GM23338 (cell line): ENCODE data around the gene RNF130. TPM values are rescaled to one million over a fixed set of nuclear protein-coding genes. Genes with fewer than 3 reads are reported as not detected.

ENCODE experiments used
- ATAC-seq: fragments of 200-7000 bp; cut with Tn5 transposase; 3 replicates; pipeline ENCODE4 v1.9.1; 2020
- DNase-seq: peaks from one replicate; pipeline ENCODE4 v3.0.0-alpha.2; 2015; ENCODE audit warnings: low spot score
- H2AFZ ChIP-seq: fragments of 200-600 bp; sonication (generic); 2 replicates; pipeline ENCODE4 v1.8.0; 2016; ENCODE audit warnings: antibody characterized with exemption, mild to moderate bottlenecking, moderate library complexity
- H3F3A ChIP-seq: fragments of 200-600 bp; sonication (generic); replicated peaks from 2 replicates; pipeline ENCODE4 v1.8.0; 2017; ENCODE audit warnings: antibody characterized with exemption, mixed run types, low read depth
- H3K27ac ChIP-seq: fragments of 200-600 bp; sonication (generic); 2 replicates; pipeline ENCODE4 v1.6.1; 2016; ENCODE audit warnings: low read depth
- H3K27me3 ChIP-seq: fragments of 200-600 bp; sonication (generic); 2 replicates; pipeline ENCODE4 v1.8.0; 2016; ENCODE audit warnings: mild to moderate bottlenecking, mixed run types, moderate library complexity; ENCODE audit not compliant: insufficient read depth
- H3K36me3 ChIP-seq: fragments of 200-600 bp; sonication (generic); 2 replicates; pipeline ENCODE4 v1.8.0; 2016; ENCODE audit warnings: mild to moderate bottlenecking; ENCODE audit not compliant: insufficient read depth
- H3K4me1 ChIP-seq: fragments of 200-600 bp; sonication (generic); 2 replicates; pipeline ENCODE4 v1.8.0; 2016; ENCODE audit warnings: mild to moderate bottlenecking, moderate library complexity; ENCODE audit not compliant: insufficient read depth
- H3K4me2 ChIP-seq: fragments of 200-600 bp; sonication (generic); 2 replicates; pipeline ENCODE4 v1.7.1; 2017; ENCODE audit warnings: mixed run types
- H3K4me3 ChIP-seq: fragments of 200-600 bp; sonication (generic); 2 replicates; pipeline ENCODE4 v1.6.1; 2016; ENCODE audit warnings: mixed run types
- H3K79me2 ChIP-seq: fragments of 200-600 bp; sonication (generic); replicated peaks from 2 replicates; pipeline ENCODE4 v1.8.0; 2017; ENCODE audit warnings: mild to moderate bottlenecking; ENCODE audit not compliant: insufficient read depth
- H3K9me2 ChIP-seq: fragments of 200-600 bp; sonication (generic); 2 replicates; pipeline ENCODE4 v1.8.0; 2017; ENCODE audit not compliant: insufficient read depth
- H4K20me1 ChIP-seq: fragments of 200-600 bp; sonication (generic); replicated peaks from 2 replicates; pipeline ENCODE4 v1.8.0; 2017; ENCODE audit warnings: mild to moderate bottlenecking; ENCODE audit not compliant: insufficient read depth
- H3K27ac Mint-ChIP-seq: 2 replicates; pipeline ENCODE4 v1.8.0; 2020; ENCODE audit warnings: inconsistent platforms, mild to moderate bottlenecking, moderate library complexity, mixed read lengths
- H3K27me3 Mint-ChIP-seq: 3 replicates; pipeline ENCODE4 v1.8.0; 2022; ENCODE audit warnings: low read depth, mild to moderate bottlenecking, moderate library complexity, mixed read lengths, inconsistent platforms; ENCODE audit not compliant: insufficient read depth, poor library complexity
- H3K36me3 Mint-ChIP-seq: 3 replicates; pipeline ENCODE4 v1.8.0; 2021; ENCODE audit warnings: low read depth, mild to moderate bottlenecking, inconsistent platforms, moderate library complexity, mixed read lengths
- H3K4me1 Mint-ChIP-seq: 3 replicates; pipeline ENCODE4 v1.8.0; 2020; ENCODE audit warnings: mild to moderate bottlenecking, inconsistent platforms, mixed read lengths
- H3K4me3 Mint-ChIP-seq: 3 replicates; pipeline ENCODE4 v1.8.0; 2021; ENCODE audit warnings: moderate library complexity, mild to moderate bottlenecking, inconsistent platforms, mixed read lengths
- H3K9me3 Mint-ChIP-seq: 3 replicates; pipeline ENCODE4 v1.8.0; 2020; ENCODE audit warnings: moderate library complexity, mild to moderate bottlenecking, inconsistent platforms, mixed read lengths
- CREB1 ChIP-seq: fragments of 250-450 bp; sonication (Bioruptor Pico); IDR thresholded peaks from 2 replicates; pipeline ENCODE4 v1.5.0; 2020; ENCODE audit warnings: low read depth, mild to moderate bottlenecking, moderate library complexity
- EZH2 ChIP-seq: fragments of 200-600 bp; sonication (generic); IDR thresholded peaks from one replicate; pipeline ENCODE4 v1.8.0; 2017; ENCODE audit warnings: antibody characterized with exemption, mild to moderate bottlenecking, low read depth; ENCODE audit not compliant: unreplicated experiment
- EZH2phosphoT487 ChIP-seq: fragments of 200-600 bp; sonication (generic); IDR thresholded peaks from one replicate; pipeline ENCODE4 v1.8.1; 2018; ENCODE audit warnings: antibody characterized with exemption; ENCODE audit not compliant: unreplicated experiment
- JUNB ChIP-seq: IDR thresholded peaks from one replicate; pipeline ENCODE4 v1.6.1; 2016; ENCODE audit warnings: antibody characterized with exemption; ENCODE audit not compliant: unreplicated experiment
- NANOG ChIP-seq: IDR thresholded peaks from 2 replicates; pipeline ENCODE4 v1.6.1; 2016; ENCODE audit warnings: antibody characterized with exemption, borderline replicate concordance
- POLR2AphosphoS5 ChIP-seq: IDR thresholded peaks from 2 replicates; pipeline ENCODE4 v1.6.1; 2016; ENCODE audit warnings: antibody characterized with exemption, low read depth
- STAT1 ChIP-seq: IDR thresholded peaks from one replicate; pipeline ENCODE4 v1.6.1; 2016; ENCODE audit warnings: antibody characterized with exemption; ENCODE audit not compliant: unreplicated experiment
- ZNF114 ChIP-seq: fragments of 250-450 bp; sonication (Bioruptor Pico); IDR thresholded peaks from 2 replicates; pipeline ENCODE4 v1.5.0; 2020; ENCODE audit warnings: mild to moderate bottlenecking, moderate library complexity
- ZNF331 ChIP-seq: fragments of 250-450 bp; sonication (Bioruptor Pico); IDR thresholded peaks from 2 replicates; pipeline ENCODE4 v1.5.0; 2020; ENCODE audit warnings: low read depth, mild to moderate bottlenecking, moderate library complexity
- polyA plus RNA-seq: library from polyadenylated mRNA; unstranded; fragments of >200 nt; fragmentation: Nextera tagmentation; extraction: Ambion mirVana; gene quantifications from 2 replicates; pipeline ENCODE4 v1.2.1, GENCODE V29; 2016
- total RNA-seq: library from RNA; depleted of rRNA; stranded (reverse); fragments of >200 nt; shearing (Covaris generic); gene quantifications from 2 replicates; pipeline ENCODE4 v1.2.3, GENCODE V29; 2014
- TF ChIP-seq, protein P1 (sequence below): IDR thresholded peaks from one replicate; pipeline ENCODE4 v1.6.1; 2018; ENCODE audit warnings: antibody characterized with exemption; ENCODE audit not compliant: unreplicated experiment
- TF ChIP-seq, protein P2 (sequence below): IDR thresholded peaks from 2 replicates; pipeline ENCODE4 v1.6.1; 2016; ENCODE audit warnings: antibody characterized with exemption
- TF ChIP-seq, protein P3 (sequence below): fragments of 250-450 bp; sonication (Bioruptor Pico); IDR thresholded peaks from 2 replicates; pipeline ENCODE4 v1.5.0; 2020; ENCODE audit warnings: mild to moderate bottlenecking, moderate library complexity
- TF ChIP-seq, protein P4 (sequence below), 2 experiments: fragments of 200-600 bp in 1 of 2; sonication (generic) in 1 of 2; conservative IDR thresholded peaks; 2 replicates each; pipeline versions ENCODE4 v1.5.1 to v1.6.1; 2016 to 2017; ENCODE audit warnings: antibody characterized with exemption in 2 of 2, low read depth in 2 of 2, mild to moderate bottlenecking in 2 of 2, moderate library complexity in 1 of 2

Gene RNF130
- total and polyA plus RNA-seq, 2 experiments from 2014 or later, result 60.1 to 97.3 TPM

DNA sequence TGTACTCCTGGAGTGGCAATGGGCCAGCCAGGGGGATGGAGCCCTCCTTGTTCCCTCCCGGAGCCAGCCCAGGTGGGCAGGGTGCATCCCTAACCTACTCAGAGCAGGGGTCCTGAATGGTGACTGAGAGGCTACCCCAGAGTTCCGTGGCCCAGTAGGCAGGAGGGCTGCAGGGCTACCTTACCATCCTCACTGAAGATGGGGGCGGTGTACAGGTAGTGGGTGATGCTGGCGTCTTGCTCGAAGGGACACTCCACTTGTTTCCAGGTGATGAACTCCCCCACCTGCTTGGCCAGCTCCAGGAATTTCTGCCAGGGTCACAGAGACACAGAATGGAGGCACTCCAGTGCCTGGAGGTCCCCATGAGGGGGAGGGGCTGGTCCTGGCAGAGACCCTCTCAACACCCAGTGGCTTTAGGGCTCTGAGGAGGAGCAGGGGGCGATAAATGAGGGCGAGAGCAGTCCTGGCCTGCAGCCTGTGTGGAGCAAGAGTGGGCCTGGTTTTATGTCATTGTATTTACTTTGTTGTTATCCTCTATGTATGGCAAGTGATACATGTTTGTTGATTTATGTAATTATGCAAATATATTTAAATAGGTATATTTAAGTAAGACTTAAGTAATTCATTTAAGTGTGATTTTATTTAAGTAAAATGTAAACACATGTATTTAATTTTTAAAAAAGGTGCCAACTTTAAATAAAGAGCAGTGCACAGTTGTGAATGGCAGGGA, 39.9 kb upstream of the RNF130 start:
- Mint-ChIP-seq H3K36me3 (peaks cover 9% of the 10 kb centered on the region; the same call in 2 of the 3 replicates), H3K27me3 (peaks cover 6% of the 10 kb centered on the region), H3K4me1 (peaks cover 6% of the 10 kb centered on the region), H3K4me3 (no peak overlapping the region), H3K9me3 (peaks cover 18% of the 10 kb centered on the region), H3K27ac (no peak overlapping the region)
- Histone ChIP-seq H3F3A (no peaks in the 10 kb centered on the region), H3K4me3 (no peak overlapping the region), H3K27me3 (no peaks in the 10 kb centered on the region), H4K20me1 (no peaks in the 10 kb centered on the region), H3K9me2 (no peaks in the 10 kb centered on the region), H3K36me3 (0 out of 2 replicates have a peak, but pooled peaks cover 6% of the 10 kb centered on the region), H2AFZ (no peak overlapping the region), H3K4me2 (no peak overlapping the region), H3K79me2 (no peaks in the 10 kb centered on the region), H3K27ac (no peak overlapping the region), H3K4me1 (no peaks in the 10 kb centered on the region)
- TF ChIP-seq ZNF114 (CRISPR knock-in tag) (no peak), EZH2 (no peak), STAT1 (no peak), JUNB (no peak), NANOG (no peak), EZH2phosphoT487 (no peak), POLR2AphosphoS5 (no peak), CREB1 (CRISPR knock-in tag) (no peak), ZNF331 (CRISPR knock-in tag) (no peak)
- TF ChIP-seq, protein P1, sequence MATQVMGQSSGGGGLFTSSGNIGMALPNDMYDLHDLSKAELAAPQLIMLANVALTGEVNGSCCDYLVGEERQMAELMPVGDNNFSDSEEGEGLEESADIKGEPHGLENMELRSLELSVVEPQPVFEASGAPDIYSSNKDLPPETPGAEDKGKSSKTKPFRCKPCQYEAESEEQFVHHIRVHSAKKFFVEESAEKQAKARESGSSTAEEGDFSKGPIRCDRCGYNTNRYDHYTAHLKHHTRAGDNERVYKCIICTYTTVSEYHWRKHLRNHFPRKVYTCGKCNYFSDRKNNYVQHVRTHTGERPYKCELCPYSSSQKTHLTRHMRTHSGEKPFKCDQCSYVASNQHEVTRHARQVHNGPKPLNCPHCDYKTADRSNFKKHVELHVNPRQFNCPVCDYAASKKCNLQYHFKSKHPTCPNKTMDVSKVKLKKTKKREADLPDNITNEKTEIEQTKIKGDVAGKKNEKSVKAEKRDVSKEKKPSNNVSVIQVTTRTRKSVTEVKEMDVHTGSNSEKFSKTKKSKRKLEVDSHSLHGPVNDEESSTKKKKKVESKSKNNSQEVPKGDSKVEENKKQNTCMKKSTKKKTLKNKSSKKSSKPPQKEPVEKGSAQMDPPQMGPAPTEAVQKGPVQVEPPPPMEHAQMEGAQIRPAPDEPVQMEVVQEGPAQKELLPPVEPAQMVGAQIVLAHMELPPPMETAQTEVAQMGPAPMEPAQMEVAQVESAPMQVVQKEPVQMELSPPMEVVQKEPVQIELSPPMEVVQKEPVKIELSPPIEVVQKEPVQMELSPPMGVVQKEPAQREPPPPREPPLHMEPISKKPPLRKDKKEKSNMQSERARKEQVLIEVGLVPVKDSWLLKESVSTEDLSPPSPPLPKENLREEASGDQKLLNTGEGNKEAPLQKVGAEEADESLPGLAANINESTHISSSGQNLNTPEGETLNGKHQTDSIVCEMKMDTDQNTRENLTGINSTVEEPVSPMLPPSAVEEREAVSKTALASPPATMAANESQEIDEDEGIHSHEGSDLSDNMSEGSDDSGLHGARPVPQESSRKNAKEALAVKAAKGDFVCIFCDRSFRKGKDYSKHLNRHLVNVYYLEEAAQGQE, result no peak
- TF ChIP-seq, protein P2, sequence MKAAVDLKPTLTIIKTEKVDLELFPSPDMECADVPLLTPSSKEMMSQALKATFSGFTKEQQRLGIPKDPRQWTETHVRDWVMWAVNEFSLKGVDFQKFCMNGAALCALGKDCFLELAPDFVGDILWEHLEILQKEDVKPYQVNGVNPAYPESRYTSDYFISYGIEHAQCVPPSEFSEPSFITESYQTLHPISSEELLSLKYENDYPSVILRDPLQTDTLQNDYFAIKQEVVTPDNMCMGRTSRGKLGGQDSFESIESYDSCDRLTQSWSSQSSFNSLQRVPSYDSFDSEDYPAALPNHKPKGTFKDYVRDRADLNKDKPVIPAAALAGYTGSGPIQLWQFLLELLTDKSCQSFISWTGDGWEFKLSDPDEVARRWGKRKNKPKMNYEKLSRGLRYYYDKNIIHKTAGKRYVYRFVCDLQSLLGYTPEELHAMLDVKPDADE, result no peak
- TF ChIP-seq, protein P3, sequence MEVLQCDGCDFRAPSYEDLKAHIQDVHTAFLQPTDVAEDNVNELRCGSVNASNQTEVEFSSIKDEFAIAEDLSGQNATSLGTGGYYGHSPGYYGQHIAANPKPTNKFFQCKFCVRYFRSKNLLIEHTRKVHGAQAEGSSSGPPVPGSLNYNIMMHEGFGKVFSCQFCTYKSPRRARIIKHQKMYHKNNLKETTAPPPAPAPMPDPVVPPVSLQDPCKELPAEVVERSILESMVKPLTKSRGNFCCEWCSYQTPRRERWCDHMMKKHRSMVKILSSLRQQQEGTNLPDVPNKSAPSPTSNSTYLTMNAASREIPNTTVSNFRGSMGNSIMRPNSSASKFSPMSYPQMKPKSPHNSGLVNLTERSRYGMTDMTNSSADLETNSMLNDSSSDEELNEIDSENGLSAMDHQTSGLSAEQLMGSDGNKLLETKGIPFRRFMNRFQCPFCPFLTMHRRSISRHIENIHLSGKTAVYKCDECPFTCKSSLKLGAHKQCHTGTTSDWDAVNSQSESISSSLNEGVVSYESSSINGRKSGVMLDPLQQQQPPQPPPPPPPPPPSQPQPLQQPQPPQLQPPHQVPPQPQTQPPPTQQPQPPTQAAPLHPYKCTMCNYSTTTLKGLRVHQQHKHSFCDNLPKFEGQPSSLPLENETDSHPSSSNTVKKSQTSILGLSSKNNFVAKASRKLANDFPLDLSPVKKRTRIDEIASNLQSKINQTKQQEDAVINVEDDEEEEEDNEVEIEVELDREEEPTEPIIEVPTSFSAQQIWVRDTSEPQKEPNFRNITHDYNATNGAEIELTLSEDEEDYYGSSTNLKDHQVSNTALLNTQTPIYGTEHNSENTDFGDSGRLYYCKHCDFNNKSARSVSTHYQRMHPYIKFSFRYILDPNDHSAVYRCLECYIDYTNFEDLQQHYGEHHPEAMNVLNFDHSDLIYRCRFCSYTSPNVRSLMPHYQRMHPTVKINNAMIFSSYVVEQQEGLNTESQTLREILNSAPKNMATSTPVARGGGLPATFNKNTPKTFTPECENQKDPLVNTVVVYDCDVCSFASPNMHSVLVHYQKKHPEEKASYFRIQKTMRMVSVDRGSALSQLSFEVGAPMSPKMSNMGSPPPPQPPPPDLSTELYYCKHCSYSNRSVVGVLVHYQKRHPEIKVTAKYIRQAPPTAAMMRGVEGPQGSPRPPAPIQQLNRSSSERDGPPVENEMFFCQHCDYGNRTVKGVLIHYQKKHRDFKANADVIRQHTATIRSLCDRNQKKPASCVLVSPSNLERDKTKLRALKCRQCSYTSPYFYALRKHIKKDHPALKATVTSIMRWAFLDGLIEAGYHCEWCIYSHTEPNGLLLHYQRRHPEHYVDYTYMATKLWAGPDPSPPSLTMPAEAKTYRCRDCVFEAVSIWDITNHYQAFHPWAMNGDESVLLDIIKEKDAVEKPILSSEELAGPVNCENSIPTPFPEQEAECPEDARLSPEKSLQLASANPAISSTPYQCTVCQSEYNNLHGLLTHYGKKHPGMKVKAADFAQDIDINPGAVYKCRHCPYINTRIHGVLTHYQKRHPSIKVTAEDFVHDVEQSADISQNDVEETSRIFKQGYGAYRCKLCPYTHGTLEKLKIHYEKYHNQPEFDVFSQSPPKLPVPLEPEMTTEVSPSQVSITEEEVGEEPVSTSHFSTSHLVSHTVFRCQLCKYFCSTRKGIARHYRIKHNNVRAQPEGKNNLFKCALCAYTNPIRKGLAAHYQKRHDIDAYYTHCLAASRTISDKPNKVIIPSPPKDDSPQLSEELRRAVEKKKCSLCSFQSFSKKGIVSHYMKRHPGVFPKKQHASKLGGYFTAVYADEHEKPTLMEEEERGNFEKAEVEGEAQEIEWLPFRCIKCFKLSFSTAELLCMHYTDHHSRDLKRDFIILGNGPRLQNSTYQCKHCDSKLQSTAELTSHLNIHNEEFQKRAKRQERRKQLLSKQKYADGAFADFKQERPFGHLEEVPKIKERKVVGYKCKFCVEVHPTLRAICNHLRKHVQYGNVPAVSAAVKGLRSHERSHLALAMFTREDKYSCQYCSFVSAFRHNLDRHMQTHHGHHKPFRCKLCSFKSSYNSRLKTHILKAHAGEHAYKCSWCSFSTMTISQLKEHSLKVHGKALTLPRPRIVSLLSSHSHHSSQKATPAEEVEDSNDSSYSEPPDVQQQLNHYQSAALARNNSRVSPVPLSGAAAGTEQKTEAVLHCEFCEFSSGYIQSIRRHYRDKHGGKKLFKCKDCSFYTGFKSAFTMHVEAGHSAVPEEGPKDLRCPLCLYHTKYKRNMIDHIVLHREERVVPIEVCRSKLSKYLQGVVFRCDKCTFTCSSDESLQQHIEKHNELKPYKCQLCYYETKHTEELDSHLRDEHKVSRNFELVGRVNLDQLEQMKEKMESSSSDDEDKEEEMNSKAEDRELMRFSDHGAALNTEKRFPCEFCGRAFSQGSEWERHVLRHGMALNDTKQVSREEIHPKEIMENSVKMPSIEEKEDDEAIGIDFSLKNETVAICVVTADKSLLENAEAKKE, result no peak
- TF ChIP-seq, protein P4, sequence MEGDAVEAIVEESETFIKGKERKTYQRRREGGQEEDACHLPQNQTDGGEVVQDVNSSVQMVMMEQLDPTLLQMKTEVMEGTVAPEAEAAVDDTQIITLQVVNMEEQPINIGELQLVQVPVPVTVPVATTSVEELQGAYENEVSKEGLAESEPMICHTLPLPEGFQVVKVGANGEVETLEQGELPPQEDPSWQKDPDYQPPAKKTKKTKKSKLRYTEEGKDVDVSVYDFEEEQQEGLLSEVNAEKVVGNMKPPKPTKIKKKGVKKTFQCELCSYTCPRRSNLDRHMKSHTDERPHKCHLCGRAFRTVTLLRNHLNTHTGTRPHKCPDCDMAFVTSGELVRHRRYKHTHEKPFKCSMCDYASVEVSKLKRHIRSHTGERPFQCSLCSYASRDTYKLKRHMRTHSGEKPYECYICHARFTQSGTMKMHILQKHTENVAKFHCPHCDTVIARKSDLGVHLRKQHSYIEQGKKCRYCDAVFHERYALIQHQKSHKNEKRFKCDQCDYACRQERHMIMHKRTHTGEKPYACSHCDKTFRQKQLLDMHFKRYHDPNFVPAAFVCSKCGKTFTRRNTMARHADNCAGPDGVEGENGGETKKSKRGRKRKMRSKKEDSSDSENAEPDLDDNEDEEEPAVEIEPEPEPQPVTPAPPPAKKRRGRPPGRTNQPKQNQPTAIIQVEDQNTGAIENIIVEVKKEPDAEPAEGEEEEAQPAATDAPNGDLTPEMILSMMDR (conservative IDR thresholded peaks at IDR 0.05; ENCODE audit: low read depth in 2 of 2), result no peak
- ATAC-seq (no peak), DNase-seq (no peak)
